Endothelial cell of umbilical vein (primary cell): ENCODE results near the gene FREM1. TPM values are rescaled to one million over a fixed set of nuclear protein-coding genes. Genes with fewer than 3 reads are reported as not detected.

Experiments
- BruUV-seq: library from RNA; stranded (reverse); fragments of 400-500 nt; replicated peaks from 2 replicates; lab custom pipeline; 2021; lab: Mats Ljungman, UMichigan
- CTCF ChIA-PET: fragments of 300-600, 350-600 bp; sonication (Branson Sonifier 250); formaldehyde crosslinking; loops from one replicate; lab custom pipeline; 2021; ENCODE audit warnings: antibody characterized with exemption, inconsistent platforms; lab: Charles Lee
- POLR2A ChIA-PET: fragments of 300-600, 350-600 bp; sonication (Branson Sonifier 250); formaldehyde crosslinking; loops from one replicate; lab custom pipeline; 2021; ENCODE audit warnings: antibody characterized with exemption, inconsistent platforms; lab: Charles Lee
- DNase-seq: peaks from one replicate; pipeline ENCODE4 v3.0.0-alpha.2; 2011; ENCODE audit warnings: low read depth, low spot score
- FAIRE-seq: peaks from 2 replicates; lab custom pipeline; 2011; peaks lifted over from hg19 to GRCh38; lab: Jason Lieb, UNC
- H2AFZ ChIP-seq: 2 replicates; pipeline ENCODE4 v1.6.0; 2012; ENCODE audit warnings: low read depth, low read length, control low read depth, inconsistent platforms
- H3K27ac ChIP-seq: 2 replicates; pipeline ENCODE4 v1.5.1; 2011; ENCODE audit warnings: low read depth, mild to moderate bottlenecking, control low read depth, low read length, moderate library complexity; ENCODE audit not compliant: insufficient read depth
- H3K27me3 ChIP-seq, 2 experiments: 2 replicates each; pipeline versions ENCODE4 v1.6.0 to v1.6.1; 2011; ENCODE audit warnings: low read length in 2 of 2, mixed read lengths in 1 of 2; ENCODE audit not compliant: control insufficient read depth in 2 of 2, insufficient read depth in 2 of 2
- H3K36me3 ChIP-seq, 2 experiments: 2 replicates in 1 of 2; 3 replicates in 1 of 2; pipeline ENCODE4 v1.5.1; 2011; ENCODE audit warnings: low read length in 2 of 2, mild to moderate bottlenecking in 1 of 2, moderate library complexity in 1 of 2; ENCODE audit not compliant: control insufficient read depth in 2 of 2, insufficient read depth in 2 of 2; ENCODE audit errors: extremely low read depth in 1 of 2
- H3K4me1 ChIP-seq: 3 replicates; pipeline ENCODE4 v1.5.1; 2011; ENCODE audit warnings: mild to moderate bottlenecking, low read length; ENCODE audit not compliant: control insufficient read depth, insufficient read depth; ENCODE audit errors: extremely low read depth
- H3K4me2 ChIP-seq: 2 replicates; pipeline ENCODE4 v1.6.1; 2011; ENCODE audit warnings: low read length, control low read depth, mixed read lengths; ENCODE audit not compliant: insufficient read depth
- H3K4me3 ChIP-seq, 3 experiments: fragments of 200-600 bp in 1 of 3; sonication (generic), shearing (Covaris generic) in 1 of 3; replicated peaks in 1 of 3; 2 replicates each; pipeline ENCODE4 v1.5.1; 2011 to 2016; ENCODE audit warnings: control low read depth in 3 of 3, low read length in 3 of 3, mild to moderate bottlenecking in 2 of 3, inconsistent platforms in 1 of 3, low read depth in 1 of 3, moderate library complexity in 1 of 3; ENCODE audit not compliant: insufficient read depth in 1 of 3
- H3K79me2 ChIP-seq: 2 replicates; pipeline ENCODE4 v1.6.0; 2012; ENCODE audit warnings: low read length, inconsistent platforms; ENCODE audit not compliant: control insufficient read depth, insufficient read depth
- H3K9ac ChIP-seq: replicated peaks from 2 replicates; pipeline ENCODE3; 2011; ENCODE audit warnings: low read length, control low read depth; ENCODE audit not compliant: insufficient read depth; ENCODE audit errors: extremely low read depth
- H3K9me1 ChIP-seq: replicated peaks from 3 replicates; pipeline ENCODE4 v1.6.0; 2011; ENCODE audit warnings: mild to moderate bottlenecking, low read length; ENCODE audit not compliant: control insufficient read depth, insufficient read depth; ENCODE audit errors: extremely low read depth
- H3K9me3 ChIP-seq: replicated peaks from 2 replicates; pipeline ENCODE4 v1.5.1; 2012; ENCODE audit warnings: low read length, inconsistent platforms; ENCODE audit not compliant: control insufficient read depth, insufficient read depth
- H4K20me1 ChIP-seq: replicated peaks from 2 replicates; pipeline ENCODE3; 2011; ENCODE audit warnings: mild to moderate bottlenecking, low read length; ENCODE audit not compliant: control insufficient read depth, insufficient read depth; ENCODE audit errors: extremely low read depth
- EZH2 ChIP-seq: IDR thresholded peaks from 2 replicates; pipeline ENCODE4 v1.6.1; 2012; ENCODE audit warnings: borderline replicate concordance, low read depth, mild to moderate bottlenecking, moderate library complexity, low read length, inconsistent platforms; ENCODE audit not compliant: severe bottlenecking
- FOS ChIP-seq: IDR thresholded peaks from 2 replicates; pipeline ENCODE4 v1.6.1; 2011; ENCODE audit warnings: mild to moderate bottlenecking, low read length, moderate library complexity, borderline replicate concordance; ENCODE audit not compliant: insufficient read depth
- GATA2 ChIP-seq: IDR thresholded peaks from 2 replicates; pipeline ENCODE4 v1.7.0; 2011; ENCODE audit warnings: low read depth, mild to moderate bottlenecking, moderate library complexity, mixed read lengths, low read length; ENCODE audit not compliant: insufficient read length, insufficient read depth
- JUN ChIP-seq: IDR thresholded peaks from 2 replicates; pipeline ENCODE4 v1.6.1; 2011; ENCODE audit warnings: borderline replicate concordance, low read depth; ENCODE audit not compliant: insufficient read length, insufficient read depth
- MYC ChIP-seq: IDR thresholded peaks from one replicate; pipeline ENCODE4 v1.6.1; 2011; ENCODE audit warnings: mild to moderate bottlenecking, low read depth, low read length
- POLR2A ChIP-seq: IDR thresholded peaks from 2 replicates; pipeline ENCODE4 v1.6.1; 2012; ENCODE audit warnings: low read depth, mild to moderate bottlenecking, control low read depth, low read length
- POLR2AphosphoS5 ChIP-seq: IDR thresholded peaks from 2 replicates; pipeline ENCODE4 v1.6.1; 2012; ENCODE audit warnings: low read depth, mild to moderate bottlenecking, control low read depth, low read length, moderate library complexity; ENCODE audit not compliant: insufficient read depth
- dilution Hi-C: fragments of 300-500 bp; cut with MboI; formaldehyde crosslinking; loops from one replicate; pipeline ENCODE4 v1.15.0; 2019; ENCODE audit warnings: low sequenced_read_pairs; ENCODE audit not compliant: extremely low pct_ligation_motif_present
- intact Hi-C: fragments of 100-400 bp; cut with micrococcal nuclease; formaldehyde crosslinking; loops from one replicate; pipeline ENCODE4 v1.10.0; 2022
- polyA plus RNA-seq, 4 experiments: library from polyadenylated mRNA; depleted of rRNA in 3 of 4; stranded (reverse) in 3 of 4; unstranded in 1 of 4; fragments of >200 nt; gene quantifications; 2 replicates each; pipeline versions ENCODE4 v1.2.1 to v1.2.3, GENCODE V29; 2011 to 2012; ENCODE audit warnings: missing spikeins in 1 of 4
- total RNA-seq: library from RNA; stranded (reverse); gene quantifications from 2 replicates; pipeline ENCODE4 v1.2.3, GENCODE V29; 2021
- TF ChIP-seq, protein P1 (sequence below), 2 donors: IDR thresholded peaks; 1 replicate in 1 of 2; 2 replicates in 1 of 2; pipeline ENCODE4 v1.5.1; 2011; ENCODE audit warnings: low read length in 2 of 2, mild to moderate bottlenecking in 2 of 2, moderate library complexity in 2 of 2, control low read depth in 1 of 2, inconsistent platforms in 1 of 2, low read depth in 1 of 2; ENCODE audit not compliant: insufficient read depth in 1 of 2; ENCODE audit errors: extremely low read depth in 1 of 2
- TF ChIP-seq, protein P2 (sequence below): IDR thresholded peaks from 2 replicates; pipeline ENCODE4 v1.6.1; 2011; ENCODE audit not compliant: insufficient read depth, insufficient read length

Gene FREM1
- total and polyA plus RNA-seq, 2 donors (not counting 3 experiments of a cell fraction or from before 2014, with no cell fraction given), result 0.10 to 0.29 TPM

DNA sequence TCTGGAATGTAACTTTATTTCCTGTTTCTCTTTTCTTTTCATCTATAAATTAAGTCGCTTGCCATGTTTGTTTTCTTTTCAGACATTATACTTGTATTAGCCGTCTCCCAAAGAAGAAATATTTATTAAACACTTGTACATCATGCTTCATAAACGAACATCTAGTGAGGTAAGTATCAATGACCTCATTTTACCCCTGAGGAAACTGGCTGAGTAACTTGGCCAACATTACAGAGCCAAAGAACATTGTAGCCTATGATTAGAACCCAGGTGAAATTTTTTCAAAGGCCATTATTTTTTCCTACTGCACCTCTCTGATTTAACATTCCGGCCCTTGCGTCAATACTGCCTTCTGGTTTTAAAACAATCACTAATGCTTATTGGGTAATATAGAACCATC, 4.2 kb downstream of the FREM1 start:
- H3K9ac ChIP-seq, result no peak overlapping the region
- CTCF ChIA-PET, result no interaction called here

More for the DNA sequence above, 4.2 kb downstream of the FREM1 start:
- no peaks in the 10 kb centered on the region for H3K9me1 ChIP-seq
- no peak overlapping the region for H3K4me3 ChIP-seq
- intact Hi-C loops (no loop called here), dilution Hi-C loops (no loop called here)
- no peaks in the 10 kb centered on the region for H3K36me3 ChIP-seq
- no peak overlapping the region for H3K4me2 ChIP-seq
- BruUV-seq, result no TSS peak
- H3K79me2 ChIP-seq, result no peaks in the 10 kb centered on the region
- TF ChIP-seq, protein P1, sequence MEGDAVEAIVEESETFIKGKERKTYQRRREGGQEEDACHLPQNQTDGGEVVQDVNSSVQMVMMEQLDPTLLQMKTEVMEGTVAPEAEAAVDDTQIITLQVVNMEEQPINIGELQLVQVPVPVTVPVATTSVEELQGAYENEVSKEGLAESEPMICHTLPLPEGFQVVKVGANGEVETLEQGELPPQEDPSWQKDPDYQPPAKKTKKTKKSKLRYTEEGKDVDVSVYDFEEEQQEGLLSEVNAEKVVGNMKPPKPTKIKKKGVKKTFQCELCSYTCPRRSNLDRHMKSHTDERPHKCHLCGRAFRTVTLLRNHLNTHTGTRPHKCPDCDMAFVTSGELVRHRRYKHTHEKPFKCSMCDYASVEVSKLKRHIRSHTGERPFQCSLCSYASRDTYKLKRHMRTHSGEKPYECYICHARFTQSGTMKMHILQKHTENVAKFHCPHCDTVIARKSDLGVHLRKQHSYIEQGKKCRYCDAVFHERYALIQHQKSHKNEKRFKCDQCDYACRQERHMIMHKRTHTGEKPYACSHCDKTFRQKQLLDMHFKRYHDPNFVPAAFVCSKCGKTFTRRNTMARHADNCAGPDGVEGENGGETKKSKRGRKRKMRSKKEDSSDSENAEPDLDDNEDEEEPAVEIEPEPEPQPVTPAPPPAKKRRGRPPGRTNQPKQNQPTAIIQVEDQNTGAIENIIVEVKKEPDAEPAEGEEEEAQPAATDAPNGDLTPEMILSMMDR (IDR thresholded peaks at IDR 0.05; ENCODE audit: extremely low read depth in 1 of 2, insufficient read depth in 1 of 2, low read depth in 1 of 2, low read length in 2 of 2), result no peak
- TF ChIP-seq, protein P2, sequence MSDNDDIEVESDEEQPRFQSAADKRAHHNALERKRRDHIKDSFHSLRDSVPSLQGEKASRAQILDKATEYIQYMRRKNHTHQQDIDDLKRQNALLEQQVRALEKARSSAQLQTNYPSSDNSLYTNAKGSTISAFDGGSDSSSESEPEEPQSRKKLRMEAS, result no peak
- TF ChIP-seq POLR2AphosphoS5 (no peak), FOS (no peak), GATA2 (no peak), POLR2A (no peak), EZH2 (no peak), MYC (no peak), JUN (no peak)
- no peak overlapping the region for H2AFZ ChIP-seq
- no peaks in the 10 kb centered on the region for H4K20me1 ChIP-seq
- H3K27me3 ChIP-seq, result peaks cover 0 to 2% of the 10 kb centered on the region in 2 experiments
- POLR2A ChIA-PET, result no interaction called here
- H3K27ac ChIP-seq, result no peak overlapping the region
- no peaks in the 10 kb centered on the region for H3K9me3 ChIP-seq
- FAIRE-seq (no peak), DNase-seq (no peak)
- H3K4me1 ChIP-seq, result no peaks in the 10 kb centered on the region
